Transverse colon (tissue), 4 donors: ENCODE data around the gene C1orf159. TPM values are rescaled to one million over a fixed set of nuclear protein-coding genes. Genes with fewer than 3 reads are reported as not detected.
A peak's percentile ranks its signal among the peaks of the same experiment; 100 is the strongest.

Experiments used
- DNase-seq: peaks from one replicate; pipeline ENCODE4 v3.0.0-alpha.2; 2019
- H3K27ac ChIP-seq, 4 donors: fragments of 200-600 bp; sonication (generic); 2 replicates each; pipeline ENCODE4 v1.5.1; 2016 to 2018; ENCODE audit warnings: inconsistent platforms in 4 of 4
- H3K27me3 ChIP-seq: fragments of 200-600 bp; sonication (generic); 2 replicates; pipeline ENCODE4 v1.5.1; 2017; ENCODE audit warnings: inconsistent platforms
- H3K36me3 ChIP-seq, 4 donors: fragments of 200-600 bp; sonication (generic); 2 replicates each; pipeline ENCODE4 v1.5.1; 2017 to 2019; ENCODE audit warnings: inconsistent platforms in 4 of 4
- H3K4me1 ChIP-seq, 4 donors: fragments of 200-600 bp; sonication (generic); 2 replicates each; pipeline ENCODE4 v1.5.1; 2017 to 2020; ENCODE audit warnings: inconsistent platforms in 4 of 4
- H3K4me3 ChIP-seq, 4 donors: fragments of 200-600 bp; sonication (generic); 1 replicate in 1 of 4; 2 replicates in 3 of 4; pipeline versions ENCODE4 v1.5.1 to v1.6.1; 2017 to 2019; ENCODE audit warnings: inconsistent platforms in 4 of 4
- H3K9me3 ChIP-seq, 2 donors: fragments of 200-600 bp; sonication (generic); 2 replicates each; pipeline ENCODE4 v1.5.1; 2017 to 2019; ENCODE audit warnings: inconsistent platforms in 2 of 2
- EP300 ChIP-seq: sonication (generic); formaldehyde crosslinking; IDR thresholded peaks from one replicate; pipeline ENCODE4 v1.6.1; 2017; ENCODE audit warnings: antibody characterized with exemption, low read depth
- POLR2A ChIP-seq: fragments of 450-650 bp; IDR thresholded peaks from one replicate; pipeline ENCODE4 v1.6.1; 2016; ENCODE audit warnings: antibody characterized with exemption, mild to moderate bottlenecking, moderate library complexity
- POLR2AphosphoS5 ChIP-seq, 3 donors: sonication (generic); formaldehyde crosslinking; IDR thresholded peaks; one replicate each; pipeline ENCODE4 v1.6.1; 2016; ENCODE audit warnings: antibody characterized with exemption in 3 of 3
- WGBS, 2 donors: methylation state at CpG; one replicate each; pipeline ENCODE4 v1.1.5; 2018; ENCODE audit warnings: low coverage in 1 of 2; 5-methylcytosine and 5-hydroxymethylcytosine counted together
- in situ Hi-C, 4 donors: fragments of 200-750 bp; cut with MboI; loops; one replicate each; pipeline versions ENCODE4 v1.15.0 to v1.15.1; 2017; ENCODE audit warnings: low sequenced_read_pairs in 3 of 4, low pct_ligation_motif_present in 1 of 4, low pct_unique_long_range_greater_than_20kb in 1 of 4
- intact Hi-C: fragments of 100-400 bp; cut with DNase I; formaldehyde crosslinking; loops from one replicate; pipeline ENCODE4 v1.15.1; 2023; ENCODE audit warnings: low total_unique reads
- total RNA-seq, 4 donors: library from RNA; depleted of rRNA; stranded (reverse); fragments of >200 nt; gene quantifications; one replicate each; pipeline ENCODE4 v1.1.0, GENCODE V29; 2016
- TF ChIP-seq, protein P1 (sequence below), 5 experiments: fragments of 200-600 bp in 3 of 5; fragments of 450-650 bp in 2 of 5; sonication (generic) in 3 of 5; IDR thresholded peaks; 1 replicate in 2 of 5; 2 replicates in 3 of 5; pipeline ENCODE4 v1.5.1; 2016 to 2017; ENCODE audit warnings: antibody characterized with exemption in 5 of 5, inconsistent platforms in 3 of 5, mild to moderate bottlenecking in 2 of 5, moderate library complexity in 1 of 5

C1orf159 gene
- total RNA-seq: 100 to 1,000 TPM in 1 of 4 donors, 10 to 100 TPM in 3; 23.6 to 108 (median 47.3) TPM

DNA sequence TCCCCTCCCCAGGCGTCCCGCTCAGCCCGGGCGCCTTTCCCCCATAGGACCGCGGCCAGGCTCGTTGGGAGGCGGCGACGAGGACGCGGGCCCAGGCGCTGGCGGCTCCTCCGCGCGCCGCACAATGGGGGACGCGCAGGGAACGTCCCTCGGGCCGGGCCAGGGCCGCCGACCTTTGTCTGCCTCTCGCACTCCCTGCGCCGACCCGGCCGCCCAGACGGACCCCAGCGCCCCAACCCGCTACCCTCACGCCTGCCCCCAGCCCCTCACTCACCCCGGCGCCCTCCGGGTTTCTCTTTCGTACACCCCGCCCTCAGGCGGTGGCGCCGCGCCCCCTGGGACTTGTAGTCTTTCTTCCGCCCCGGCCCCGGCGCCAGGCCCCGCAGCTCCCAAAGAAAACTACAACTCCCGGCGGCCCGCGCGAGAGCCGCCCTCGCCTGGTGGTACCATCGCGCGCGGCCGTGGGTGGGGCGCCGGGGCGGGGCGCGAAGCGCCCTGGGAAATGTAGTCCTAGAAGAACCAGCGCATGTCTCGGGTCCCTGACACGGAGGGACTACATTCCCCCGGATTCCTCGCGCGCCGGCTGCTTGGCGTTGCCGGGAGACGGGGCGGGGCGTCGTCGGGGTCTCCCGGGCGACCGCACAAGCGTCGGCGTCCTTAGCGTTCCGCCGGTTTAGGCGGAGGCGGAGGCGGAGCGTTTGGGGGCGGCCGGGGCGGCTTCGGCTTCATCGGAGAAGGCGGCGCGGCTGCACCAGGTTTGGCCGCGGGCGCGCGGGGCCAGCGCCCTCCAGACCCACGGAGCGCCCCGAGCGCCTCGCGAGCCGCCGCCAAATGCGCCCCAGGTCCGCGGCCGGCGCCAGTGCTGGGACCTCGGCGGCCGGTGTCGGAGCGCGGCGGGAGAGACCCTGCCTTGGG is at the start of gene C1orf159:
Gene C1orf159 (minus strand): TSS at position 304 of the 915 bp plus-strand sequence. CDS start 24,546 bp downstream, outside the sequence.
- WGBS, 2 donors: 1% methylated on average over 45 of the region's 128 CpGs; no CpG with 5 or more reads in 1 of the 2 donors
- intact Hi-C loops: no loop called here
- peak within 1 kb of the TSS; percentile 86 to 94 (median 88) for H3K27ac ChIP-seq

DNA sequence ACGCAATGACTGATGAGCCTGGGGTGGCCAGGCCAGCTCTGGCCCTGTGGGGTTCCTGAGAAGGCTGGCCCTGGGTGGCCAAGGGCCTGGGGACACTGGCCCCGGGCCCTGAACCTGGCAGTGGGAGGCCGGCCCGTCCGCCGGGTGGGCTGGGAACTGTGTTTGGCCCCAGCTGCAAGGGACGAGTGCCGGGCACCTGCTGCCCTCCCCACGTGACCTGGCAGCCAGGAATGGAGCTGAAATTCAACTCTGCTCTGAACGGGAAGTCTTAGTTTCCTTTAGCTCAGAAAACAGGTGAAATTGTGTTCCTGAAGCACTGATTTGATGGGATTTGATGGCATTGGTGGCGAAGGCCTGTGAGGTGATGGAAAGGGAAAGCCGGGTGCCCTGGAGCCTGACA is 49.6 kb upstream of the C1orf159 start:
- intact Hi-C loops: no loop called here
- no peak for DNase-seq
- TF ChIP-seq POLR2AphosphoS5 (IDR thresholded peaks at IDR 0.05) (no peak), EP300 (no peak), POLR2A (no peak)
- TF ChIP-seq, protein P1, sequence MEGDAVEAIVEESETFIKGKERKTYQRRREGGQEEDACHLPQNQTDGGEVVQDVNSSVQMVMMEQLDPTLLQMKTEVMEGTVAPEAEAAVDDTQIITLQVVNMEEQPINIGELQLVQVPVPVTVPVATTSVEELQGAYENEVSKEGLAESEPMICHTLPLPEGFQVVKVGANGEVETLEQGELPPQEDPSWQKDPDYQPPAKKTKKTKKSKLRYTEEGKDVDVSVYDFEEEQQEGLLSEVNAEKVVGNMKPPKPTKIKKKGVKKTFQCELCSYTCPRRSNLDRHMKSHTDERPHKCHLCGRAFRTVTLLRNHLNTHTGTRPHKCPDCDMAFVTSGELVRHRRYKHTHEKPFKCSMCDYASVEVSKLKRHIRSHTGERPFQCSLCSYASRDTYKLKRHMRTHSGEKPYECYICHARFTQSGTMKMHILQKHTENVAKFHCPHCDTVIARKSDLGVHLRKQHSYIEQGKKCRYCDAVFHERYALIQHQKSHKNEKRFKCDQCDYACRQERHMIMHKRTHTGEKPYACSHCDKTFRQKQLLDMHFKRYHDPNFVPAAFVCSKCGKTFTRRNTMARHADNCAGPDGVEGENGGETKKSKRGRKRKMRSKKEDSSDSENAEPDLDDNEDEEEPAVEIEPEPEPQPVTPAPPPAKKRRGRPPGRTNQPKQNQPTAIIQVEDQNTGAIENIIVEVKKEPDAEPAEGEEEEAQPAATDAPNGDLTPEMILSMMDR (IDR thresholded peaks at IDR 0.05): no peak
- Histone ChIP-seq H3K36me3 (no peaks in the 10 kb centered on the region), H3K4me3 (peak overlapping the region; percentile 5 to 63 (median 50)), H3K27me3 (peaks cover 17% of the 10 kb centered on the region), H3K9me3 (no peaks in the 10 kb centered on the region), H3K27ac (peak overlapping the region; percentile 96 to 98 (median 97)), H3K4me1 (peaks cover 0 to 41% (median 19%) of the 10 kb centered on the region in 4 donors)
- in situ Hi-C loops: no loop called here
- 47% methylated on average over 6 of the region's 12 CpGs; no CpG with 5 or more reads in 1 of the 2 donors for WGBS, 2 donors

More for the DNA sequence above, at the start of gene C1orf159:
- TF ChIP-seq POLR2AphosphoS5 (IDR thresholded peaks at IDR 0.05) (peak; percentile 6 to 38 (median 15)), EP300 (no peak), POLR2A (peak; percentile 38)
- TF ChIP-seq, protein P1 (IDR thresholded peaks at IDR 0.05): peak in 2 of 5 experiments; percentile 8 to 29
- DNase-seq: peak; percentile 99
- no peaks in the 10 kb centered on the region for H3K36me3 ChIP-seq
- H3K4me1 ChIP-seq: peaks cover 4 to 15% (median 10%) of the 10 kb centered on the region in 4 donors
- H3K9me3 ChIP-seq: no peaks in the 10 kb centered on the region
- H3K27me3 ChIP-seq: peaks cover 15% of the 10 kb centered on the region
- in situ Hi-C loops: loop anchor here in 3 of 4 donors (5.0 to 25.0 kb wide), 5 partner anchors 71 to 159 kb away; partner anchors contain the start of gene UBE2J2 (in 2 of the 3)
- peak within 1 kb of the TSS; percentile 93 to 100 (median 98) for H3K4me3 ChIP-seq

DNA sequence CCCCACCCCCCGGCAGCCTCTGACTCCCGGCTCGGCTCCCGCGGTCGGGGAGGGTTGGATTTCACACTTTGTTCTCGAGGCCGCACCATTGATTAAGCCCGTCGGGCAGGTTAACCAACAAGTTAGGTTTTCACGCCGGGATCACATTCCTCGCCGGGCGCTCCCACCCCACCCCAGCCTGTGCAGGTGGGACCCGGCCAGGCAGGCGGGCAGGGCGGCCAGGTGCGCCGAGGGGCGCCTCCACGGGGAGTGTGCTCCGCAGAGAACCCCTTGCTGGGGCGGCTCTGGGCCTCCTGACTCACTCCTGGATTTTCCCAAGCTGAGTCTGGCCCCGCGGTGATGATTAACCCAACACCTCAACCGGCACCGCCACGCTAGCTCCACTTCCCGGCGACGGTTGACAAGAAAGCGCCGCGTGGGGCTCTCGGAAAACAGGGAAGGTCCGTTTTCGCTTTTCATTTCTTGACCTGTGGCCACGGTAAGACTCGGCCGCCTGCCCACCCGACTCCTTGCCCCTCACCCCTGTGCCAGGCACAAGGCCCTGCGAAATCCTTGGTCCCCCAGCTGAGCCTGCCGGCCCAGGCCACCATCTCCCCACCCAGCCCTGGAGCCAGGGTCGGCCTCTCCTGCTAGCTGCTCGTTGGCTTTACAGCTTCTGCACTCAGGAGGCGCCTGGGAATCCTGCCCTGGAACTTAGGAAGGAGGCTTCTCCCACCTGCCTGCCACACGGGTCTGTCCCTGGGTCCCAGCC is 49.0 kb upstream of the C1orf159 start:
- TF ChIP-seq POLR2A (peak; percentile 76), EP300 (no peak), POLR2AphosphoS5 (IDR thresholded peaks at IDR 0.05) (peak in 2 of 3 donors; percentile 43 to 54)
- TF ChIP-seq, protein P1 (IDR thresholded peaks at IDR 0.05): no peak
- peak overlapping the region; percentile 96 to 98 (median 97) for H3K27ac ChIP-seq
- in situ Hi-C loops (no loop called here), intact Hi-C loops (no loop called here)
- peaks cover 0 to 47% (median 22%) of the 10 kb centered on the region in 4 donors for H3K4me1 ChIP-seq
- DNase-seq: peak; percentile 67
- H3K9me3 ChIP-seq: no peaks in the 10 kb centered on the region
- H3K27me3 ChIP-seq: peaks cover 16% of the 10 kb centered on the region
- 46% methylated on average over 46 of the region's 48 CpGs; no CpG with 5 or more reads in 1 of the 2 donors for WGBS, 2 donors
- H3K36me3 ChIP-seq: no peaks in the 10 kb centered on the region
- H3K4me3 ChIP-seq: peak overlapping the region; percentile 4 to 63 (median 50)
